ENCODE results near the gene COPZ2.

GRCh38 chr17:47981462-47981861 is 56.1 kb downstream of the COPZ2 start:
- TF ChIP-seq POLR2A (IDR thresholded peaks at IDR 0.05; ENCODE audit: extremely low read depth, insufficient read length) (no peak), CTCF (IDR thresholded peaks at IDR 0.05; ENCODE audit: low read depth, low read length) (no peak)
- TF ChIP-seq, protein P1, sequence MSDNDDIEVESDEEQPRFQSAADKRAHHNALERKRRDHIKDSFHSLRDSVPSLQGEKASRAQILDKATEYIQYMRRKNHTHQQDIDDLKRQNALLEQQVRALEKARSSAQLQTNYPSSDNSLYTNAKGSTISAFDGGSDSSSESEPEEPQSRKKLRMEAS (IDR thresholded peaks at IDR 0.05; ENCODE audit: low read depth, low read length), result no peak
